Measurements from ENCODE around the gene CTAGE15. TPM values are rescaled to one million over a fixed set of nuclear protein-coding genes. Genes with fewer than 3 reads are reported as not detected.
"Not testable (repeated sequence)": the region's sequence is repeated elsewhere in the genome, so short reads cannot be mapped to it uniquely, and the experiment has no call there.

The CTAGE15 gene
- total RNA-seq, result 3.5 TPM
- polyA plus RNA-seq, result 0.08 TPM

- no CpG with 5 or more reads among the region's 20 CpGs for WGBS
- not testable (repeated sequence) for H3K4me3 ChIP-seq (ENCODE audit: low read depth, low read length); H3K36me3 ChIP-seq (ENCODE audit: insufficient read depth); H3K27ac ChIP-seq (ENCODE audit: low read depth); DNase-seq (ENCODE audit: extremely low spot score); H3K4me1 ChIP-seq (ENCODE audit: insufficient read depth)
Measured at GRCh38 chr7:143571501-143571900, at the start of gene CTAGE15. TSS of gene CTAGE15 (plus strand) at chr7:143571801. CDS start at chr7:143571818, 17 bp downstream.

DNA sequence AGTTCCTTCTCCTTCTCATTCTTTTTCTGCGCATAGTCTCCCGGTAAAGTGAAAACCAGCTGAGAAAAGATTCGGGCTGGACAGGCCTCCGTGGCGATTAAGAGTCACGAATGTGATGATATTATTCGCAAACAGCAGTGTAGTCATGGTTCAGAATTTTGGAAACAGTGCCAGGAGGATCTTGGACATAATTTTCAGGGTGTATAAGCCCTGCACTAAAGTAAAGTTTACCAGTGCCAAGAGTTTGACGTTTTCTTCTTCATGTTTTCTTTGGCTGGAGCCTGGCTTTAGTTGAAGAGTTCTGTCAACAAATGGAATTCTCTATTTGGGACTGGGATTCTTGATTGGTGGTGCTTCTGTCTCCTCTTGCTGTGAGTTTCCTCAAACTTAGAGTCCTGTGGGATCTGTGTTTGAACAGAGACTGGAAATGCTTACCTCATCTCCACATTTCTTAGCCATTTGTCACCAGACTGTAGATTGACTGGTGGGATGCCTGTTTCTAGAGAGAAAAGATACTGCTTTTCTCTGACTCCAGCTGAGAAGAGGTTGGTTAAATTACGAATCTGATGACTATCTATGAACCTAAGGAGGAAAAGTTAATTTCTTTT is 49.2 kb upstream of the CTAGE15 start:
- not testable (repeated sequence) for H3K4me3 ChIP-seq (ENCODE audit: low read depth, low read length); DNase-seq (ENCODE audit: extremely low spot score); H3K4me1 ChIP-seq (ENCODE audit: insufficient read depth); H3K36me3 ChIP-seq (ENCODE audit: insufficient read depth); H3K27ac ChIP-seq (ENCODE audit: low read depth)
- WGBS, result no CpG with 5 or more reads among the region's 9 CpGs

DNA sequence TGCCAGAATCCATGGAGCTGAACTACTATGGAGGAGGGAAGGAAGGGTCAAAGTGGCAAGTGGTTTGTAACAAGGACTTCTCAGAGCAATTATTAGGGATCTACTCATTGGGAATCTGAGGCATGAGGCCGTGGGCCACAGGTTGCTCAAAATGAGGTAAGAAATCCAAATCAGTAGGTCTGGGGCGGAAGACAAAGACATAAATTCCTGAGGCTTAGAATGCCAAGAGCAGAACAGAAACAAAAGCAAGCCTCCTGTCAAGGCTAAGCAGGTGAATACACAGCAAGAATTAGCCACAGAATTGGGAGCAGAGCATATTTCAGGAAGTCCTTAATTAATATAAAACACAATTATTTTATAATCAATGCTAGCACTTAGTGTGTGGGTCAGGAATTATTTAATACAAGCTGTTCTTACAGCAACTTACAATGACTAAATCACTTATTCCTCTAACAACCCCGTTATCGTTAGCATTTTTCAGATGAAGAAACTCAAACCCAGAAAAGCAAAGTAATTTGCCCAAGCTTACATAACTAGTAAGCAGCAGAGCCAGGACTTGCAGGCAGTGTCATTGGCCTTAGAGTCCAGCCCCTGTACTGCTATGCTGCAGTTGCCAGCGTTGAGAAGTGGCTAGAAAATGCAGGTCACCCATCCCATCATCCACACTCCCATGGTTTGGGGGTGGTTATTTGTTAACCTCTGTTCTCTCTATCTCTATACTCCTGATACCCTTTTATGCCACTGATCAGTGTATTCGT is 40.3 kb upstream of the CTAGE15 start:
- H3K36me3 ChIP-seq (ENCODE audit: insufficient read depth); H3K4me1 ChIP-seq (ENCODE audit: insufficient read depth); DNase-seq (ENCODE audit: extremely low spot score); H3K4me3 ChIP-seq (ENCODE audit: low read depth, low read length); H3K27ac ChIP-seq (ENCODE audit: low read depth): not testable (repeated sequence)
- WGBS, result 72% methylated on average over 3 of the region's 6 CpGs

DNA sequence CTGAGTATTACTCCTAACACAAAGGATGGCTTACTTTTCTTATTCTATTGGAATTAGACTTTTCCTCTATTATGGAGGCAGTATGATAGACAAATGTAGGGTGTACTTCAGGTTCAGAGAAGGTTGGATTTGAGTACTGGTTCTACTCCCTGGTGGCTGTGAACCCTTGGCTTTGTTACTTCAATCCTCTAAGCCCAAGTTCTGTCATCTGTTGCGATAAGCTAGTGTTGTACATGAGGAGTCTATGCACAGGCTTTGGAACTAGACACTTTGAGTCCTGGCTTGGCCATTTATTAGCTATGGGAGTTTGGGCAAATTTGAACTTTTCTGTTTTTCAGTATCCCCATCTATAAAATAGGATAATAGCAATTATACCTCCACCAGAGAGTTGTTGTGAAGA is 39.7 kb upstream of the CTAGE15 start:
- H3K4me1 ChIP-seq (ENCODE audit: insufficient read depth); DNase-seq (ENCODE audit: extremely low spot score); H3K4me3 ChIP-seq (ENCODE audit: low read depth, low read length); H3K36me3 ChIP-seq (ENCODE audit: insufficient read depth); H3K27ac ChIP-seq (ENCODE audit: low read depth): not testable (repeated sequence)
- no CpG with 5 or more reads among the region's 1 CpG for WGBS

DNA sequence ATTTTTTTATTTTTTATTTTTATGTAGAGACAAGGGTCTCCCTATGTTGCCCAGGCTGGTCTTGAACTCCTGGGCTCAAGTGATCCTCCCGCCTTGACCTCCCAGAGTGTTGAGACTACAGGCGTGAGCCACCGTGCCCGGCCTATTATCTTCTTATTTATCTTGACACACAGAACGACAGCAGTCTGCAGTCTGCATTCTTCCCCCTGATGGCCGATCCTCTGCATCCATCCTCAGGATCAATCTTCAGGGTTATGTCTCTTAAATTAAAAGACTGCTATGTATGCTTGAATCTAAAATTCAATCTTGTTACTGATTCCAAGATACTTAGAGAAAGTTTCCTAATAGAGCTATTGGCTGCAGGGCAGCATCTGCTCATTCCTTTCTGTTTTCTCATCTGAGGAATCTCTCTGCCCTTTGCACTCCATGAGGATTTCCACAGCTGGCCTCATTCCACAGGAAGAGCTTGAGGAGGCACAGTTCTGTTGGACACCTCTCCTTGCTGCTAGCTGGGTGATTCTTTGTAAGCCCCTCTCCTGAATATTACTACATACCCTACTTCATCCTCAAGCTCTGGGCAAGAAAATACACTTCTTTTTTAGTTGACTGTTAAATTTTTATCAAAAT is 38.3 kb upstream of the CTAGE15 start:
- no CpG with 5 or more reads among the region's 6 CpGs for WGBS
- not testable (repeated sequence) for H3K36me3 ChIP-seq (ENCODE audit: insufficient read depth); H3K4me1 ChIP-seq (ENCODE audit: insufficient read depth); H3K4me3 ChIP-seq (ENCODE audit: low read depth, low read length); H3K27ac ChIP-seq (ENCODE audit: low read depth); DNase-seq (ENCODE audit: extremely low spot score)

DNA sequence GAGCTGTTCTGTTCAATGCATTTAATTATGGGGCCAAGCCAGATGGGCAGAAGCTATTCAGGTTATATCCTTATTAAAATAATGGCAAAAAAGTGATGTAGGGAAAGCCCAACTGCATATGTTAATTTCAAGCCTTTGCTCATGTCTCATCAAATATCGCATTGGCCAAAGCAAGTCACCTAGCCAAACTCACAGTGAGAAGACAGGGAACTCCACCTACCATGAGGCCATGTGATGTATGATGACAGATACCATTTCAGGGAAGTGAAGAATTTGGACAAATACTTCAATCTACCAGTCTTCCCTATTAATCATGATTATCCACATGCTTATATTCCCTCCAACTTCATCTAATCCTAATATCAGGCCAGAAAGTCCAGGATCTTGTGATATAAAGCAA is 35.2 kb upstream of the CTAGE15 start:
- H3K4me3 ChIP-seq (ENCODE audit: low read depth, low read length); H3K4me1 ChIP-seq (ENCODE audit: insufficient read depth); H3K27ac ChIP-seq (ENCODE audit: low read depth); H3K36me3 ChIP-seq (ENCODE audit: insufficient read depth); DNase-seq (ENCODE audit: extremely low spot score): not testable (repeated sequence)
- WGBS, result no CpG with 5 or more reads among the region's 1 CpG

DNA sequence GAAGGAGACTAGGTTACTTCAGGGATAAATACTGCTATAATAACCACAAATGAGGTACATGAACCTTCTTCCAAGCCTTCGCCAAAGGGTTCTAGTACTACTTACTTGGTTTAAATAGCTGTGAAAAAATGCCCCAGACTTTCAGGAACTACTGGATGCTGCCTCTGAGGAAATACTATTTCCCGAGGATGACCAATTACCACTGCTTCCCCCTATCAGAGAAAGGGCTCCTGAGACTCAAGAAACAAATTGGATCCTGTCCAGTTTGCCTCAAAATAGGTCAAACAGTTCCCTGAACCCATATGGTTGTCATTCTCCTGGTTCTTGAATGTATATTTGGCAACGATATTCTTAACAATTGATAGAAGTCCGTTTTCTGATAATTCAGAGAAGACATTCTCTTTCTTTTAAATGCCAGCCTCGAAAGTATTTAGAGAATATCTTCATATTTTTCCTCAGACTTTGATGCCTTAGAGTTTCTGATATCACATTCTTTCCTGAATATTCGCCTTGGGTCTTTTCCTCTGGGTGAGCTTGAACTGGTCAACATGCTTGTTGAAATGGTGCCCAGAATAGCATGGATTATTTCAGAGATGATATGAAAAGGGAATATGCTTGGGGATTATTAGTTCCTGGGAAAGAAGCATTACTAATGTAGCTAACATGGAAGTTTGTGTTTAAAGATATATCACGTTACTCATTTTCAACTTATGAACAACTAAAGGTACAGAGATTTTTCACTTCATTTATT is 28.1 kb upstream of the CTAGE15 start:
- DNase-seq (ENCODE audit: extremely low spot score); H3K36me3 ChIP-seq (ENCODE audit: insufficient read depth); H3K4me3 ChIP-seq (ENCODE audit: low read depth, low read length); H3K27ac ChIP-seq (ENCODE audit: low read depth); H3K4me1 ChIP-seq (ENCODE audit: insufficient read depth): not testable (repeated sequence)
- no CpG with 5 or more reads among the region's 7 CpGs for WGBS

- DNase-seq (ENCODE audit: extremely low spot score); H3K4me1 ChIP-seq (ENCODE audit: insufficient read depth); H3K36me3 ChIP-seq (ENCODE audit: insufficient read depth); H3K4me3 ChIP-seq (ENCODE audit: low read depth, low read length); H3K27ac ChIP-seq (ENCODE audit: low read depth): not testable (repeated sequence)
- no CpG with 5 or more reads among the region's 1 CpG for WGBS
Measured at GRCh38 chr7:143555968-143556367, 15.6 kb upstream of the CTAGE15 start.

GRCh38 chr7:143563306-143563705 is 8.3 kb upstream of the CTAGE15 start:
- 1% methylated on average over 2 of the region's 6 CpGs for WGBS
- not testable (repeated sequence) for H3K4me1 ChIP-seq (ENCODE audit: insufficient read depth); H3K4me3 ChIP-seq (ENCODE audit: low read depth, low read length); H3K36me3 ChIP-seq (ENCODE audit: insufficient read depth); H3K27ac ChIP-seq (ENCODE audit: low read depth); DNase-seq (ENCODE audit: extremely low spot score)

DNA sequence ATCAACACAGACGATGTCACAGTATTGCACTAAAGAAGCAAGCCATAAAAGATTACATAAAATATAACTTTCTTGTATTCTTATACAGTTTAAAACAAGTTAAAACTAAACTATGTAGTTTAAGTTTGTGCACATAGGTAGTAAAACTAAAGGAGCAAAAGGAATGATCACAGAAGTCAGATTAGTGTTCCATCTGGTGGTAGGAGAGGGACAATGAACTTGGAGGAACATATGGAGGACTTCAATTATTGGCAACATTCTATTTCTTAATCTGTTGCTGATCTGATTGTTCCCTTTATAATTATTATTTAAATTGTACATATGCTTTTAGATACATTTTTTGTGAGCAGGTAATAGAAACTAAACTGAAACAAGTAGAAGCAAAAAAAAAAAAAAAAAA is 5.6 kb upstream of the CTAGE15 start:
- not testable (repeated sequence) for H3K36me3 ChIP-seq (ENCODE audit: insufficient read depth); H3K27ac ChIP-seq (ENCODE audit: low read depth); H3K4me3 ChIP-seq (ENCODE audit: low read depth, low read length); DNase-seq (ENCODE audit: extremely low spot score); H3K4me1 ChIP-seq (ENCODE audit: insufficient read depth)
- WGBS, result no CpG with 5 or more reads among the region's 1 CpG

- H3K4me1 ChIP-seq (ENCODE audit: insufficient read depth); H3K36me3 ChIP-seq (ENCODE audit: insufficient read depth); H3K27ac ChIP-seq (ENCODE audit: low read depth); H3K4me3 ChIP-seq (ENCODE audit: low read depth, low read length); DNase-seq (ENCODE audit: extremely low spot score): not testable (repeated sequence)
- 87% methylated on average over 2 of the region's 3 CpGs for WGBS
Measured at GRCh38 chr7:143588183-143588582, 16.6 kb downstream of the CTAGE15 start.

- not testable (repeated sequence) for H3K4me1 ChIP-seq (ENCODE audit: insufficient read depth); H3K4me3 ChIP-seq (ENCODE audit: low read depth, low read length); DNase-seq (ENCODE audit: extremely low spot score); H3K27ac ChIP-seq (ENCODE audit: low read depth); H3K36me3 ChIP-seq (ENCODE audit: insufficient read depth)
Measured at GRCh38 chr7:143589897-143590296, 18.3 kb downstream of the CTAGE15 start.

DNA sequence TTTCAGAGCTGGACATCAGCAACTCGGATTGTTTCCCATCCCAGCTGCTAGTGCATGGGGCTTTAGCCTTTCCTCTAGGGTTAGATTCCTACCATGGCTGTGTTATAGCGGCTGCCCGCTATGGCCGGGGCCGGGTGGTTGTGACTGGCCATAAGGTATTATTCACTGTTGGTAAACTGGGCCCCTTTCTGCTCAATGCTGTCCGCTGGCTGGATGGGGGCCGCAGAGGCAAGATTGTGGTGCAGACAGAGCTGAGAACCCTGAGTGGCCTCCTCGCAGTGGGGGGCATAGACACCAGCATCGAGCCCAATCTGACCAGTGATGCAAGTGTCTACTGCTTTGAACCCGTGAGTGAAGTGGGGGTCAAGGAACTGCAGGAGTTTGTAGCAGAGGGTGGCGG is 26.5 kb downstream of the CTAGE15 start:
- H3K27ac ChIP-seq (ENCODE audit: low read depth); DNase-seq (ENCODE audit: extremely low spot score); H3K4me3 ChIP-seq (ENCODE audit: low read depth, low read length); H3K36me3 ChIP-seq (ENCODE audit: insufficient read depth); H3K4me1 ChIP-seq (ENCODE audit: insufficient read depth): not testable (repeated sequence)
- 94% methylated on average over 4 of the region's 11 CpGs for WGBS
